ENCODE data around the gene SHISA9. TPM values are rescaled to one million over a fixed set of nuclear protein-coding genes. Genes with fewer than 3 reads are reported as not detected.

Gene SHISA9
- total RNA-seq, 4 donors from 2014 or later: 0.19 TPM; not detected in 3

DNA sequence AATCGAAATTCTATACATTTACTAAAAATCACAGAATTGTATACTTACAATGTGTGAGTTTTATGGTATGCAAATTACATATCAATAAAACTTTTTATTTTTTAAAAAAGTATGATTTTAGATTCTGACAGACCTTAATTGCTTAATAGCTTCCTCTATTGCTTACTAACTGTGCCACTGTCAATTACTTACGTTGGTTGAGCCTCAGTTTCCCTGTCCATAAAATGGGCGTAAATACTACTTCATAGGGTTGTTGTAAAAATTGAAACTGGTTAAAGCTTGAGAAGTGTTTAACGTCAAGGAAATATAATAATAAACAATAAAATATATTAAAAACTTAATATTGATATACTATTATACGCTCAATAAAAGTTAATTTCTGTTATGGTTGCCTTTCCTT is 203.4 kb downstream of the SHISA9 start:
- Histone ChIP-seq H3K36me3 (no peaks in the 10 kb centered on the region), H3K9me3 (no peaks in the 10 kb centered on the region), H3K4me3 (no peak overlapping the region), H3K4me1 (no peaks in the 10 kb centered on the region), H3K27me3 (no peaks in the 10 kb centered on the region), H3K27ac (no peak overlapping the region)
- WGBS, 2 donors: 69 to 74% methylated on average over 5 of the region's 5 CpGs
- DNase-seq: no peak
- no peak for TF ChIP-seq POLR2A (IDR thresholded peaks at IDR 0.05)
- TF ChIP-seq, protein P1, sequence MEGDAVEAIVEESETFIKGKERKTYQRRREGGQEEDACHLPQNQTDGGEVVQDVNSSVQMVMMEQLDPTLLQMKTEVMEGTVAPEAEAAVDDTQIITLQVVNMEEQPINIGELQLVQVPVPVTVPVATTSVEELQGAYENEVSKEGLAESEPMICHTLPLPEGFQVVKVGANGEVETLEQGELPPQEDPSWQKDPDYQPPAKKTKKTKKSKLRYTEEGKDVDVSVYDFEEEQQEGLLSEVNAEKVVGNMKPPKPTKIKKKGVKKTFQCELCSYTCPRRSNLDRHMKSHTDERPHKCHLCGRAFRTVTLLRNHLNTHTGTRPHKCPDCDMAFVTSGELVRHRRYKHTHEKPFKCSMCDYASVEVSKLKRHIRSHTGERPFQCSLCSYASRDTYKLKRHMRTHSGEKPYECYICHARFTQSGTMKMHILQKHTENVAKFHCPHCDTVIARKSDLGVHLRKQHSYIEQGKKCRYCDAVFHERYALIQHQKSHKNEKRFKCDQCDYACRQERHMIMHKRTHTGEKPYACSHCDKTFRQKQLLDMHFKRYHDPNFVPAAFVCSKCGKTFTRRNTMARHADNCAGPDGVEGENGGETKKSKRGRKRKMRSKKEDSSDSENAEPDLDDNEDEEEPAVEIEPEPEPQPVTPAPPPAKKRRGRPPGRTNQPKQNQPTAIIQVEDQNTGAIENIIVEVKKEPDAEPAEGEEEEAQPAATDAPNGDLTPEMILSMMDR (IDR thresholded peaks at IDR 0.05): no peak
- intact Hi-C loops (cut with DNase I): no loop called here

DNA sequence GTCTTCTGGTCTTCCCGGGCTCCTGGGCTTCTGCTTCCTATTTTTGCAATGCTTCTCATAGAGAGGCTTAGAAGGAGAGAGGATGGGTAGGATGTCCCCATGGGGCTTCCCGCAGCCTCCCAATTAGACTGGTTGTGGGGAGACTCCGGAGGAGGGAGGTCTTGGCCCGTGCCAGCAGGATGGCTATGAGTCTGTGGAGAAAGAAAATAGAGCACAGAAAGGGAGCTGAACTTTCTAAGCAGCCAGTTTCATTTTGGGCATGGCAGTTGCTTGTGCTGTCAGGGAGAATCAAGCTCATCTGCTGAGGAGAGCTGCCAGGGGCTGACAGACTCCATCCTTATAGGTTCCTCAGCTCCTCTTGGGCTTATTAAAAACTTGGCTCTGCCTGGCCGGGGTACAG is 204.0 kb downstream of the SHISA9 start:
- no peak for DNase-seq
- Histone ChIP-seq H3K4me3 (no peak overlapping the region), H3K36me3 (no peaks in the 10 kb centered on the region), H3K27ac (no peak overlapping the region), H3K9me3 (no peaks in the 10 kb centered on the region), H3K27me3 (no peaks in the 10 kb centered on the region), H3K4me1 (no peaks in the 10 kb centered on the region)
- no peak for TF ChIP-seq POLR2A (IDR thresholded peaks at IDR 0.05)
- TF ChIP-seq, protein P1 (IDR thresholded peaks at IDR 0.05): no peak
- intact Hi-C loops (cut with DNase I): no loop called here
- 52 to 73% methylated on average over 4 to 5 of the region's 5 CpGs for WGBS, 2 donors

DNA sequence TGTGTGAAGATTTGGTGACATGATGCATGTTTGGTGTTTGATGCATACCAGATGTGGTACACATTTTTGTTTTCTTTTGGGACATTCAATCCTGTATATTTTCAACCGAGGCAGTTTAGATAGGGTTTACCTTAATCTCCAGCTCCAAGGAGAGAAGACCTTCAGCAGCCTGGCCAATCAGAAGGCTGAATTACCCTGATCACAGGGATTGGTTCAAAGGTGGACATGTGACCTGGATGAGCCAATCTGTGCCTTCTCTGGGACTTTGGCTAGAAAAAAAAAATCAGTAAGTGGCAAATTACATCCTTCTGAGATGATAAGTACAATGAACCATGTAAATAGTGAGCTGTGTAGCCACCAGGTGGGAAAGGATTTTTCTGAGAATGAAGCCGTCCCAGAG is 205.1 kb downstream of the SHISA9 start:
- WGBS, 2 donors: 82 to 86% methylated on average over 2 of the region's 2 CpGs
- no peaks in the 10 kb centered on the region for H3K4me1 ChIP-seq
- no peak for DNase-seq
- H3K27ac ChIP-seq: no peak overlapping the region
- no peaks in the 10 kb centered on the region for H3K9me3 ChIP-seq
- TF ChIP-seq, protein P1 (IDR thresholded peaks at IDR 0.05): no peak
- no peak for TF ChIP-seq POLR2A (IDR thresholded peaks at IDR 0.05)
- intact Hi-C loops (cut with DNase I): no loop called here
- no peaks in the 10 kb centered on the region for H3K27me3 ChIP-seq
- no peak overlapping the region for H3K4me3 ChIP-seq
- H3K36me3 ChIP-seq: no peaks in the 10 kb centered on the region

DNA sequence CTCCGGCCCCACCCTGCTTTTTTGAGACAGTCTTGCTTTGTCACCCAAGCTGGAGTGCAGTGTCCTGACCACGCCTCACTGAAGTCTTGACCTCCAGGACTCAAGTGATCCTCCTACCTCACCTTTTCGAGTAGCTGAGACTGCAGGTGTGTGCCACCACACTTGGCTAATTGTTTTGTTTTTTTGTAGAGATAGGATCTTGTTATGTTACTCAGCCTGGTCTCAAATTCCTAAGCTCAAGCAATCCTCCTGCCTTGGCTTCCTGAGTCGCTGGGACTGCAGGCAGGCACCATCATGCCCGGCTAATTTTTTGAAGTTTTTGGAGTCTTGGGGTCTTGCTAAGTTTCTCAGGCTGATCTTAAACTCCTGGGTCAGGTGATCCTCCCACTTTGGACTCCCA is 206.7 kb downstream of the SHISA9 start:
- Histone ChIP-seq H3K27me3 (no peaks in the 10 kb centered on the region), H3K9me3 (no peaks in the 10 kb centered on the region), H3K4me3 (no peak overlapping the region), H3K27ac (no peak overlapping the region), H3K4me1 (no peaks in the 10 kb centered on the region), H3K36me3 (no peaks in the 10 kb centered on the region)
- intact Hi-C loops (cut with DNase I): no loop called here
- 66 to 77% methylated on average over 5 of the region's 5 CpGs for WGBS, 2 donors
- DNase-seq: no peak
- TF ChIP-seq, protein P1 (IDR thresholded peaks at IDR 0.05): no peak
- no peak for TF ChIP-seq POLR2A (IDR thresholded peaks at IDR 0.05)

DNA sequence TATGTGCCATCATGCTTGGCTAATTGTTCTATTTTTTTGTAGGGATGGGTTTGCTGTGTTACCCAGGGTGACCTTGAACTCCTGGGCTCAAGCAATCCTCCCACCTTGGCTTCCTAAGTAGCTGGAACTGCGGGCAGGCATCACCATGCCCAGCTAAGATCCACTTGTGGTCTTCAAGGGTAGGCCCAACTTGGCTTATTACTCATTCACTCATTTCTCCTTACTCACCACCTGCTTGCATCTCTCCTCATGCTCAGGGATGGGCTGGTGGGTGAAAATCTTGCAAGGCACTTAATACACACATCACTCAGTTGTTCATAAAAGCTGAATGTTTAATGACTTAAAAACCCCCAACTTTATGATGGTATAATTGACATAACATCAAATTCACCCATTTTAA is 207.8 kb downstream of the SHISA9 start:
- TF ChIP-seq POLR2A (IDR thresholded peaks at IDR 0.05): no peak
- TF ChIP-seq, protein P1 (IDR thresholded peaks at IDR 0.05): no peak
- WGBS, 2 donors: 63 to 89% methylated on average over 1 of the region's 1 CpG
- no peak overlapping the region for H3K4me3 ChIP-seq
- intact Hi-C loops (cut with DNase I): no loop called here
- no peak overlapping the region for H3K27ac ChIP-seq
- H3K36me3 ChIP-seq: no peaks in the 10 kb centered on the region
- no peaks in the 10 kb centered on the region for H3K4me1 ChIP-seq
- no peaks in the 10 kb centered on the region for H3K27me3 ChIP-seq
- no peak for DNase-seq
- H3K9me3 ChIP-seq: no peaks in the 10 kb centered on the region
